NCI-H1417 treated with DMSO at 0.1 percent for 48 hours (cell line): ENCODE measurements around the gene ZSCAN16.

Experiments used
- DNase-seq: peaks from one replicate; lab custom pipeline; 2025; lab: John Stamatoyannopoulos, UW

ZSCAN16 gene

DNA sequence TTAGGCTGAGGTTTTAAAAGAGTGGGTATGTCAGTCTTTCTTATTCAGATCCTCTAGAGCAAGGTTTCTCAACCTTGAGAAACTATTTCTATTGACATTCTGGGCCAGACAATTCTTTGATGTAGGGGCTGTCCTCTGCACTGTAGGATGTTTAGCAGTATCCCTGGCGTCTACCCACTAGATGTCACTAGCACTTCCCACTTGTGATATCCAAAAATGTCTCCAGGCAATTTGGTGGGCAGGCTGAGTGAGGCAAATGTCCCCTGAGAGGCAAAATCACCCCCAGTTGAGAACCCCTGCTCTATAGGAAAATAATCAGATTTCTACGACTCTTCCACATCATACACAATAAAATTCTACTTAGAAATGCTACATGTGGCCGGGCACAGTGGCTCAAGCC is 9.6 kb downstream of the ZSCAN16 start:
- DNase-seq = no peak

DNA sequence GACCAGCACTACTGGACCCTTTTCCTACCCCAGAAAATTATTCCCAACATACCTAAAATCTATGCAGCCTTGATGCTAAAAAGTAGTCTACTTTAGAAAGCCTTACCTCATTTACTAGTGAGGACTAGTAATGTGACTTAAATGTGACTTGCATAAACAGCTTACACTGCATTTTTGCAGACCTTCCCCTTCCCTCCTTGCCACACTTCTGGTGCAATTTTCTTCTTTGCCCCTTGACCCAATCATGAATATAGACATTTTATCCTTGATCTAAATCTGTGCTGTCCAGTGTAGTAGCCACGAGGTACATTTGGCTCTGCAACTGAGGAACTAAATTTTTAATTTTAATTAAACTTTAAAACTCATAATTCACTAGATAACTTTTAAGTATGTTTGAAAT is 10.3 kb downstream of the ZSCAN16 start:
- DNase-seq = no peak

DNA sequence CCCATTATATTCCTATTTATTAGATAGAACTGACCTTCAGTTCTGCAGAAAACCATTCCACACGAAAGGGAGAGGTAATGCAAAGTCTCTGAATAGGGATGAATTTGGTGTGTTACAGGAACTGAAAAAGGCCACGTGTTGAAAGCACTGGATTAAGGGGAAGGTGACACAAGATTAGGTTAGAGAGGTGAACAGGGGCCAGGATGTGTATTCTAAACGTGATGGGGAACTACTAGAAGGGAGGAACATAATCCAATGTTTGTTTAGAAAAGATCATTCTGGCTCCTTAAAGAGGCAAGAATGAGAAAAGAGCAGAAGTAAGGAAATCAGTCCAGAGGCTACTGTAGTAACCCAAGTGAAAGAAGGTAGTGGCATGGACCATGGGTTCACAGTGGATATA is 11.0 kb downstream of the ZSCAN16 start:
- no peak for DNase-seq

DNA sequence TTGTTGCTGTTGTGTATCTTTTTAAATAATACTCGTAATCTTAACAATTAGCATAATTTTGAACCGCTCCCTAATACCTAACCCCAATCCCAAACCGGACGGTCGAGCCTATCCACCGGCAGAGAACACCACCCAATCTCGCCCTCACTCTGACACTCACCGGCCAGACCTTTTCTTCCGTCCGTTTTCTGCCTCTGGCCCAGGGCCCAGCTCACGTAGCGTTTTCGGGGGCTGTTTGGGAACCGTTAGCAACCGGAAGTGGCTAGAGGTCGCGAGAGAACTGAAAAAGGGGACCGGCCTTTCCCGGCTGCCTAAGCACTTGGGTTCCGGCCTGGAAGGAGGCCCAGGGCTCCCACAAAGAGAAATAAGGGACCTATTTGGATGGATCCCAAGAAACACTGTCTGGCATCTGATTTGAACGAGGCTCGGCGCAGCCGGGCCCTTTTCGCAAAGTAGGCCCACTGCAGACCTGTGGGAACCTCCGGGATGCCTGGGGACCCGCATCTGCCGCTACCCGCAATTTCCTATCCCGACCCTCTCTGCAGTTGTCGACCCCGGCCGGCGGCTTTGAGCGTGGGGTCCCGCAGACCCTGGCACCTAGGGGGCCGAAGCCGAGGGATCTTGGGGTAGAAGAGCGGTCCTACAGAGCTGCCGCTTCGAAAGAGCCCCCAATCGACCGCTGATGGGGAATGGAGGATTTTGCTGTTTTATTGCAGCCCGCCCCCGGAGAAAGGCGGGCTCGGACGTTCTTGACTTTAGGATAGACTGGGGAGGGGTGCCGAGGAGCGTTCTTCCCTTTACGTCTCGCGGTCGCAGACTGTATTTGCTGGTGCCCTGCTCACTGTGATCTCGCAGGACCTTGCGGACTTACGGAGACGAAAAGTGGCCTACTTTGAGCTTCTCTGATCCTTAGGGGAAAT is 12.4 kb downstream of the ZSCAN16 start:
- no peak for DNase-seq

DNA sequence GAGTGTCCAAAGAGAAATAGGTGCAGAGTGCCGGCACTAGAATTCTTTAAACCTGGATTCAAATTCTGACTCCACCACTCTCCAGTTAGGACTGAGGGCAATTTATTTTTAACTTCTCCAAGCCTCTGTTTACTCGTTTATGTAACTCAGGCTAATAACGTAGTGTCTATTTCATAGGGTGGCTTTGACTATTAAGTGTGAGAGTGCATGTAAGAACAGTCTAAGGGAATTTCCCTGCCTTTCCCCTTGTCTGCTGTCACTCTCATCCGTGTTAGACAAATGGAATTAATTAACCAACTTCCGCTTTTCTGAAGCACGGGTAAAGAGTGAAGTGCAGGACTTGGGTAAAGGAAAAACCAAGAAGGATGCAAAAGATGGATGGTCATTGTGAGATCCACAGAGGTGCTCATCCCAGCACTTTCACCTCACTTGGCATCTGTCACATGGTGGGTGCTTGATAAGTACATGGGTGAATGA is 13.1 kb downstream of the ZSCAN16 start:
- no peak for DNase-seq

DNA sequence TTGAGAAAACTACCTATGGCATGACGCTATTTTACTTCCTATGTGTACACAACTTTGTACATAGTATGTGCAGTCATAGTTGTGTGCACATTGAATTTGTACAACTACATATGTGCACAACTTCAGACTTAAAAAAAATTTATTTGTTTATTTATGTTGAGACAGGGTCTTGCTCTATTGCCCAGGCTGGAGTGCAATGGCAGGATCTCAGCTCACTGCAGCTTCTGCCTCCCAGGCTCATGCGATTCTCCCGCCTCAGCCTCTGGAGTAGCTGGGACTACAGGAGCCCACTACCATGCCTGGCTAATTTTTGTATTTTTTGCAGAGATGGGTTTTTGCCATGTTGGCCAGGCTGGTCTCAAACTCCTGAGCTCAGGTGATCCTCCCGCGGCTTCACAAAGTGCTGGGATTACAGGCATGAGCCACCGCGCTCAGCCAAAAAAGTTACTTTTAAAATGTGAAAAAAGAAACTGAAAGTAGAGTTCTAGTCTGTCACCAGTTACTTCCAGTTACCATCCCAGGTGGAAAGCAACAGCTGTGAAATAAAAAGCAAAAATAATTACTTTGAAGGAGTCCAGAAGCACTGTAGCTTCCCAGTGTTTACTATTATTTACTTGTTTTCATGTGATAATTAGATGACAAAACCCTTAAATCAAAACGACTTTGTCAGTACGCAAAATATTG is 15.6 kb downstream of the ZSCAN16 start:
- no peak for DNase-seq

DNA sequence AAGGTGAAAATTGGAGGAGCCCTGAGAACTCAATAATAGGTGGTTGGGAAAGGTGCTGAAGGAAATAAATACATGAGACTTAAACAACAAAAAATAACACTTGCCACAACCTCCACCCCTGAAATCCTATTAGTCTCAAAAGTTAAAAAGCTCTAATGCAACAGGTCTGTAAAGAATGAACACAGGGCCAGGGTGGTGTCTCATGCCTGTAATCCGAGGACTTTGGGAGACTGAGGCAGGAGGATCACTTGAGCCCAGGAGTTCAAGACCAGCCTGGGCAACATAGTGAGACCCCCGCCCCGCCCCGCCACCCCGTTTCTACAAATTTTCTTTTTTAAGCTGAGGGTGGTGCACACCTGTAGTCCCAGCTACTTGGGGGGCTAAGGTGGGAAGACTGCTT is 16.2 kb downstream of the ZSCAN16 start:
- DNase-seq = no peak

DNA sequence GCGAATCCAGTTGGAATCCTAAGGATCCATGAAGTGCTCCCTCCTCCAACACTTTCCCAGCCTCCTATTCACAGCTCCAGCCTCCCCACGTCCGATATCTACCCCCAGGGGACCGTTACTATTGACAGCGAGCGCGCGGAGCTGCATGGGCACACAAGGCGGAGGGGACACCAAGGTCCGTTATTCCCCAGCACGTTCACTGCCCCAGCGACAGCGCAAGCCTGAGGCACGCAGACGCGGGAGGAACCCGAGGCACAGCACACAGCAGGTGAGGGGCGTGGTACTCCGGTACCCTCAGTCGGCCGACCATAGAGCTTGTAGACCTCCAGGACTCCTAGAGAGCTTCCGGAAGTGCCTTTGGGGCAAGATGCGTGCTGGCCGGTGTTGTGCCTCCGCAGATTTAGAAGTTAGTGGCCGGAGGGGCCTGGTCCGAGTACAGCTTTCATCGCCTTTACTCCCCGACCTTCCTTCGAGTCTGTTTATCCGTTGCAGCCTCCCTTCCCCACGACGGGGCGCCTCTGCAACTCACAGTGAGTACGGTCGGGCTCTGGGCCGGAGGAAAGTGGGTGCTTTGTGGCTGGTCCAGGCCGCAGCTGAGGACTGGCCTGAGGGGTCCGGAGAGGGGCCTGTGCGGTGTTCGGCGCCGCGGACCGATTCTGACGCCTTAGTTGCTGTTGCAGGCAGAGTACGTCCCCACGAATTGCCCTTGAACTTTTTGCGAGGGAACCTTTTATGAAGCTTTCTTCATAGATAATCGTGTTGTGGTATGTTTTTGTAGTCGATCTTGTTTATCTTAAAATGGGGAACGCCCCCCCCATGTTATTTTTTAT is 17.3 kb downstream of the ZSCAN16 start, which contains the start of gene ZKSCAN8:
Gene ZKSCAN8 (plus strand): TSS at position 384 of the 830 bp plus-strand sequence. CDS start 6,525 bp downstream, outside the sequence.
- peak; percentile 60 for DNase-seq

DNA sequence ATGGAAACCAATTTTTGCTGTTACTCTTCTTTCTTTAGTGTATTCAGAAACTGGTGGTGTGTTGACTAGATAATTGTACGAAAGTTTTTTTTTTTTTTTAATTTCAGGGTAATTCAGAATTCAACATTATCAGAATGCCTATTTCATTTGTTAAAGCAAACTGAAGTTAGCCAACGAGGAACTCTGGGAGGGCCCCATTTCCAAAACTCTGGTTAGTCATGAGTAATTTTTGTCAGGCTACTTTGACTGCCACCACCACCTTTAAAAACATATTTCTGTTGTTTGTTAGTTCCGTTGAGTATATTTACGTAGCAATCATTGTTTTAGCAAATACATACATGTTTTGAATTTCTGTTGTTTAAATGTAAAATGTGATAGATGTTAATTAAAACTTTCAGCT is 18.0 kb downstream of the ZSCAN16 start:
- no peak for DNase-seq

DNA sequence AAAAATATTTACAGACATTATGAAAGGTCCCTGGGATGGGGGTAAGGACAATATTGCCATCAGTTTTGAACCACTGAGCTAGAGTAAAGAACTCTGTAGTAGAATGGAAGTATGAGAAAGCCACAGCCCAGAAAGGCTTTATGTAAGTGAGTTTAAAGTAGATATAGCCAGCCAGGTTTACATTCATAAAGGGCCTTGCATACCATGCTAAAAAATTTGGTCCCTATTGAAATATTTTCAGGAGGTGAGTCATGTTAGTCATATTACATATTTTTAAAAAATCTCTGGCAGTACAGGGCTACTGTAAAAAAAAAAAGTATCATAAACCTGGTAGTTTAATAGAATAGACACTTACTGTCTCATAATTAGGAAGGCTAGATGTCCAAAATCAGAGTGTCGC is 20.8 kb downstream of the ZSCAN16 start:
- DNase-seq = no peak

DNA sequence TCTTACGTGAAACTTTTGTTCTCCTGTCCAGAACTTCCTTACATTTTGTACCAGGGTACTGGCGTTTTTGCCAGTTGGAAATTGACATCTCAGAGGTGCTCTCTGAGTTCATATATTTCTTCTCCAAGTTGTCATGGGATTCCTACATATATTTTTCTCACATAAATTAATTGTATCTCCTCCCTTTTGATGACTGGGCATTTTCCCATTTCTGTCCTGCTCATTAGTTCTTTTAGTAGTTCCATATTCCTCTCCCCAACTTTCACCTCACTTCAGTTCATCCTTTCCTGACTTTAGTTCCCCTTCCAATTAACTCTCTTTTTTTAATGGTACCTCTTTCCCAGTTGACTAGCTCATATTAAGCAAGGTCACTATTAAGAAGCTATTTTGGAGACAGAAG is 28.1 kb downstream of the ZSCAN16 start:
- no peak for DNase-seq

DNA sequence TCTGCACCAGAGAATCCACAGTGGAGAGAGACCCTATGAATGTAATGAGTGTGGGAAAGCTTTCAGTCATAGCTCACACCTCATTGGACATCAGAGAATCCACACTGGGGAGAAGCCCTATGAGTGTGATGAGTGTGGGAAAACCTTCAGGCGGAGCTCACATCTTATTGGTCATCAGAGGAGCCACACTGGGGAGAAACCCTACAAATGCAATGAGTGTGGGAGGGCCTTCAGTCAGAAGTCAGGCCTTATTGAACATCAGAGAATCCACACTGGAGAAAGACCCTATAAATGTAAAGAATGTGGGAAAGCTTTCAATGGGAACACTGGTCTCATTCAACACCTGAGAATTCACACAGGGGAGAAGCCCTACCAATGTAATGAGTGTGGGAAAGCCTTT is 29.1 kb downstream of the ZSCAN16 start:
- DNase-seq = no peak

DNA sequence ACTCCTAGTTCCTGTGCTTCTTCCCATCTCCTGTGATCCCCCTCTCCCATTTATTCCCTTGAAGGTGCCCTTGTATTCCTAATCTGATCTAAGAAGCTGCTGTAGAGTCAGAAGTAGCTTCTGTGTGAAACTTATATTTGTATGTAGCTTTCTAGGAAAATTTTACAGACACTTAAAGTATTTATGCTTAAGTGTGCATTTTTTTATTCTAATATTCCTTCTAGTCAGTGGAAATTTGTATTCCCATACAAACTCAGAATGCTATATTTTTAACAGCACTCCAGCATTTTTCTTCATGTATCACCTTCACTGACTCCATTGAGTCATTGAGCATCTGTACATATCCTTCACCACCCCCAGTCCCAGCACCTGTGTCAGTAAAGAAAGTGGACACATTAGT is 29.9 kb downstream of the ZSCAN16 start:
- DNase-seq = no peak

DNA sequence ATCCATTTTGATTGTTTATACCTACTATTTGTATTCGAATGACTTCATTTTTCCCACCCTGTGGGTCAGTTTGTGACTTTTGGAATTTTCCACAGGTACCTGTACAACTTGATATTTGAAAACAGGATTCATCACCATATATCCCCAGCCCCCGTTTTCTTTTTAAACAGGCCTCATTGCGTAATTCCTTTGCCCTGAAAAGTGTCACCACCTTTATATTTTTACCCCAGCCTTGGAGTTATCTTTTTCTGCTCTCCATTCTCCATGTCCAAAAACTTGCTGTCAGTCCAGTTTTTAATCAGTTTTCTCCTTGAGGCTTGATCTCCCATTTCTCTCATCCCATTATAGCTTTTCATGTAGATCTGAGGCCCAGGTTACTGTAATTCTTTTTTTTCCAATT is 33.9 kb downstream of the ZSCAN16 start:
- no peak for DNase-seq

DNA sequence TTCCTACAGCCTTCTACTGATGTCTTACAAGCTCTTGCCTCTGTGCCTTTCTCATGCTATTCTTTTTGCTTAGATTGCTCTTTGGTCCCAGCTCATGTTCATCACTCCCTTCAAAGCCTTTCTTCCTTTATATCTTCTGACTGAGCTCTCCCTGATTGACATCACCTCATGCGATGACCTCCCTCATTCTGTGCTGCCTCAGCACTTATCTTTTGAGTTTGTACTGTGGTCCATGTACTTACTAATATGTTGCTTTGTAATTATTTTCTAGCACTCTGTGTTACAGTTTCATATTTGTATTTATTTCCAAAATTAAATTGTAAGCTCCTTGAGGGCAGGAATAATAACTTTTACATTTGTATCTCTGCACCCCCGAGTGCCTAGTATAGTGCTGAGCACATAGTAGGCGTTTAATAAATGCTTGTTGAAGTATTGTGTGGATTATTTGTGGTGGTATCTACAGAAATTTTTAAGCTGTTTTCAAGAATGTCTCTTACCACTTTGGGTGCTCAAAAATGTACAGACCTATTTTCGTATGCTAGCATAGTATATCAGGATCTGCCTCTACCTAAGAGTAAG is 34.7 kb downstream of the ZSCAN16 start:
- DNase-seq = no peak

DNA sequence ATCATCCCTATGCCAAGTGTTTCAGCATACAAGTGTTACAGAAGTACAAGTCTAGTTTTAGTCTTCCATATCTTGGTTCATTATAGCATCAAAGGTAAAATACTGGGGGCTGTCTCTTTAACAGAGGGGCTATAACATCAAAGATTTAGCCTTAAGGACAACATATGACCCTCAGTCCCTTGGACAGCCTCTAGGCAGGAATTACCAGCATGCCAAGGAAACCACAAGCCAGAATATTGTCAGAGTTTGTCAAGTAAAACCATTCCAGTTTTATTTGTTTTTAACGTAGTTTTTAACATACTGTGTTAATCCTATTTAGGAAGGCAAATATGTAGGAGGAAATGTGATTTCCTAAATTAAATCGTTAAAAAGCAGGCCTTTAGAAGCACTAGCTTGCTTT is 35.8 kb downstream of the ZSCAN16 start:
- DNase-seq = no peak

DNA sequence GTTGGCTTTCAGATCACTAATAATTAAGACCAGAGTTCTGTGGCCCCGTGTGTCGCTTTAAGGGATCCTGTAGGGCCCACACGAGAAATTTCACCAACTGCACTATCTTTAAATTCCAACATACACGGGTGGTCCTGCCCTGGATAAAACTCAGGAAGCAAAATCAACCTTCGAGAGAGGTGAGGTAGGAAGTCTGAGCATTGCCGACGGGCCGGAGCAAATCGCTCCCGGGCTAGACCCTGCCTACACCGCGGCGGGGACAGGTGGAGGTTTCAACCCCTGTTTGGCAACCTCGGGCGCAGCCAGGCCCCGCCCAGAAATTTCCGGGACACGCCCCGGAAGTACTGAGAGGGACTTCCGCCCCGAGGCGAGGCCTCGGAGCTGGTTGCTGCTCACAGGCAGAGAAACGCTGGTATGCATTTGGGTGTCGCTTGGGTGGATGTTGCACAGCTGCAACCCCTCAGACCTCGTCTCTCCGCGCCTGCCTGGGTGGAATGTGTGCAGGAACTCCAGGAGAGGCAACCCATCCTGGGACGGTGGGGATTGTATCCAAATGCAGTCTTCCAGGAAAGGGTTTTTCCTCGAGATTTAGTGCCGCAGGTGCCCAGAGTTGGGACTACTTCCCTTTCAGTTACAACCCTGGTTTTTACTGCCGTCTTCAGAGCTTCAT is 37.1 kb downstream of the ZSCAN16 start:
- no peak for DNase-seq

DNA sequence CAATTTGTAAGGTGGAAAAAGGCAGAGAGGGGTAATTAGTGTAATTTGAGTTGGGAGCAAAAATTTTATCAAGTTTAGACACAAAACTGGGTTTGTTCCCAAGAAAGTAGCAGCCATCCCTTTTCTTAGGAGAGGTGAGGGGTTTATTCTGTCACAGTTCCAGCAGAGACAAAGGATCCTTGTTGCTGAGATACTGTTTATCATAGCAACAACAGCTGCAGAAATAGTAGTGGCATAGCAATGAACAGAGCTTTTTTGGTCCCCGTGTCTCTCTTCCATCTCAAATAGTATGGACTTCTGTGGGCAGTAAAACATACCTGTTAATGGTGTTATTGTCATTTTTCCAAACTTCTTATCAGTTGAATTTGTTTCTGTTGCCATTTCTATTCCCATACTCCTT is 41.2 kb downstream of the ZSCAN16 start:
- no peak for DNase-seq

DNA sequence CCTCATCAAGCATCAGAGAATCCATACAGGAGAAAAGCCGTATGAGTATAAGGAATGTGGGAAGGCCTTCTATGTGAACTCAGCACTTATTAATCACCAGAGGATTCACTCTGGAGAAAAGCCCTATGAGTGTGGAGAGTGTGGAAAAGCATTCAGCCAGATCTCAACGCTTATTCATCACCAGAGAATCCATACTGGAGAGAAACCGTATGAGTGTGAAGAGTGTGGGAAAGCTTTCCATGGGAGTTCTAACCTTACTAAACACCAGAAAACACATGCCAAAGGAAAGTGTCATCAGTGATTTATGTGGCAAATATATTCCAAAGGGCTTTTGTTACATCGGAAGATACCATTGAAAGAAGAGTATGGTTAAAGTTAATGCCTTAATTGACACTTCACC is 42.7 kb downstream of the ZSCAN16 start:
- no peak for DNase-seq

DNA sequence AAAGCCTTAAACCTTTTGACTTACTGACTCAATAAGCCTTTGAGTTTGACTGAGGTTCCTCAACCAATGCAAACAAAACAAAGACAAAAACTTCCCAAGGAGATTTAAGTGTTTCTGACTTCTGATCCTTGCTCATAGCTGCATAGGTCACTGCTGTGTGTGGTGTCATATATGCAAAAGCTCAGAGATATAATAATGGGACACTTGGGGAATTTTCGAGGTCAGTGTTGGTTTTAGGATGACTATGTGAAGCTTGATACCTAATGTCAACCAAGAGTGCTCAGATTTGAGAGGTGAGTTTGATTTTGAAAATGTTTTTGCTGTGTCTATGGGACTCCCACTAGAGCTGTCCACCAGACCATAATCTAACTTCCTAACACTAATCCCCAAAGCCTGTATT is 43.5 kb downstream of the ZSCAN16 start:
- DNase-seq = no peak

DNA sequence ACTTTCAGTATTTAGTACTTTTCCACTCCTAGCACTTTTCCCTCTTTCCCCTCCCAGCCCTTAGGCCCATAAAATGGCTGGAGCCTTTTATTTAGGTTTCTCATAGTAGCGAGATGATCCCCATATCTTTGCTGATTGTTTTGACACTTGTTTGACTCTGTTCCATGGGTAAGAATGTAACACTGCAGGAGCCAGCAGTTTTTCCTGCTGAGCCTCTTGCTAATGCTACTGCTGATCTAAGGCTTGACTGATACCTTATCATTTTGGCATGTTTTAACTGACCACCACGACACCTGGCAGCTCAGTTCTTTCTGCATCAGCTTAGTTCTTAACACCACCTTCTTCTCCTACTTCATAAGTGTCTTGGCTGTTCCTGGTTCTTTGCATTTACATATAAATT is 46.9 kb downstream of the ZSCAN16 start:
- DNase-seq = no peak
